OCI-LY1 (cell line): ENCODE results near the gene CASP3.
A peak's percentile ranks its signal among the peaks of the same experiment; 100 is the strongest.
"Not testable (repeated sequence)": the region's sequence is repeated elsewhere in the genome, so short reads cannot be mapped to it uniquely, and the experiment has no call there.

Experiments used
- H2AFZ ChIP-seq: fragments of 200-600 bp; sonication (generic), shearing (Covaris generic); 2 replicates; pipeline ENCODE4 v1.6.0; 2014; ENCODE audit warnings: antibody characterized with exemption, mild to moderate bottlenecking, low read length
- H3F3A ChIP-seq: fragments of 200-600 bp; sonication (generic), shearing (Covaris generic); 2 replicates; pipeline ENCODE4 v1.6.0; 2014; ENCODE audit warnings: mild to moderate bottlenecking, antibody characterized with exemption, low read length, moderate library complexity; ENCODE audit not compliant: insufficient read depth
- H3K27ac ChIP-seq: fragments of 200-600 bp; sonication (generic); 2 replicates; pipeline ENCODE4 v1.5.1; 2014; ENCODE audit warnings: low read length, mixed run types, mild to moderate bottlenecking, low read depth; ENCODE audit not compliant: poor library complexity, severe bottlenecking
- H3K27me3 ChIP-seq: fragments of 200-600 bp; sonication (generic); 2 replicates; pipeline ENCODE4 v1.6.0; 2014; ENCODE audit warnings: antibody characterized with exemption, mild to moderate bottlenecking, low read length, moderate library complexity; ENCODE audit not compliant: insufficient read depth
- H3K36me3 ChIP-seq: fragments of 200-600 bp; sonication (generic); 2 replicates; pipeline ENCODE4 v1.6.1; 2014; ENCODE audit warnings: mild to moderate bottlenecking, antibody characterized with exemption, low read length, moderate library complexity, mixed read lengths; ENCODE audit not compliant: insufficient read depth
- H3K4me1 ChIP-seq: fragments of 200-600 bp; sonication (generic); 2 replicates; pipeline ENCODE4 v1.5.1; 2014; ENCODE audit warnings: mild to moderate bottlenecking, low read length, moderate library complexity; ENCODE audit not compliant: insufficient read depth, severe bottlenecking
- H3K4me2 ChIP-seq: fragments of 200-600 bp; sonication (generic), shearing (Covaris generic); 2 replicates; pipeline ENCODE4 v1.6.1; 2014; ENCODE audit warnings: low read length
- H3K4me3 ChIP-seq: fragments of 200-600 bp; sonication (generic); 2 replicates; pipeline ENCODE4 v1.5.1; 2014; ENCODE audit warnings: low read length, low read depth, mild to moderate bottlenecking, mixed read lengths; ENCODE audit not compliant: poor library complexity, severe bottlenecking
- H3K79me2 ChIP-seq: fragments of 200-600 bp; shearing (Covaris generic); 2 replicates; pipeline ENCODE4 v1.6.1; 2016; ENCODE audit warnings: mixed run types, low read length, mixed read lengths; ENCODE audit not compliant: insufficient read depth
- H3K9ac ChIP-seq: fragments of 200-600 bp; sonication (generic), shearing (Covaris generic); 2 replicates; pipeline ENCODE4 v1.6.1; 2014; ENCODE audit warnings: mild to moderate bottlenecking, low read length, mixed read lengths
- H3K9me2 ChIP-seq: fragments of 200-600 bp; sonication (generic), shearing (Covaris generic); 2 replicates; pipeline ENCODE4 v1.6.1; 2014; ENCODE audit warnings: low read depth, mild to moderate bottlenecking, low read length, mixed read lengths
- H3K9me3 ChIP-seq: fragments of 200-600 bp; shearing (Covaris generic); 2 replicates; pipeline ENCODE4 v1.6.1; 2014; ENCODE audit warnings: low read length, mixed read lengths
- H4K20me1 ChIP-seq: fragments of 200-600 bp; sonication (generic), shearing (Covaris generic); 2 replicates; pipeline ENCODE4 v1.6.0; 2016; ENCODE audit warnings: mild to moderate bottlenecking, low read length; ENCODE audit not compliant: insufficient read depth
- CTCF ChIP-seq: fragments of 200-600 bp; sonication (generic), shearing (Covaris generic); IDR thresholded peaks from 2 replicates; pipeline ENCODE4 v1.5.1; 2017; ENCODE audit warnings: mild to moderate bottlenecking, antibody characterized with exemption, low read length, moderate library complexity, mixed read lengths
- EZH2 ChIP-seq: fragments of 200-600 bp; sonication (generic), shearing (Covaris generic); IDR thresholded peaks from 2 replicates; pipeline ENCODE4 v1.8.0; 2017; ENCODE audit warnings: borderline replicate concordance, mixed run types, mild to moderate bottlenecking, antibody characterized with exemption, low read length, moderate library complexity, mixed read lengths

Gene CASP3

GRCh38 chr4:184617600-184618196, 31.5 kb downstream of the CASP3 start:
- no peak overlapping the region for H3K4me3 ChIP-seq
- H3K9ac ChIP-seq, result no peak overlapping the region; the same call in 1 of the 2 replicates
- H3K4me2 ChIP-seq, result peak overlapping the region; percentile 53; the same call in 1 of the 2 replicates

DNA sequence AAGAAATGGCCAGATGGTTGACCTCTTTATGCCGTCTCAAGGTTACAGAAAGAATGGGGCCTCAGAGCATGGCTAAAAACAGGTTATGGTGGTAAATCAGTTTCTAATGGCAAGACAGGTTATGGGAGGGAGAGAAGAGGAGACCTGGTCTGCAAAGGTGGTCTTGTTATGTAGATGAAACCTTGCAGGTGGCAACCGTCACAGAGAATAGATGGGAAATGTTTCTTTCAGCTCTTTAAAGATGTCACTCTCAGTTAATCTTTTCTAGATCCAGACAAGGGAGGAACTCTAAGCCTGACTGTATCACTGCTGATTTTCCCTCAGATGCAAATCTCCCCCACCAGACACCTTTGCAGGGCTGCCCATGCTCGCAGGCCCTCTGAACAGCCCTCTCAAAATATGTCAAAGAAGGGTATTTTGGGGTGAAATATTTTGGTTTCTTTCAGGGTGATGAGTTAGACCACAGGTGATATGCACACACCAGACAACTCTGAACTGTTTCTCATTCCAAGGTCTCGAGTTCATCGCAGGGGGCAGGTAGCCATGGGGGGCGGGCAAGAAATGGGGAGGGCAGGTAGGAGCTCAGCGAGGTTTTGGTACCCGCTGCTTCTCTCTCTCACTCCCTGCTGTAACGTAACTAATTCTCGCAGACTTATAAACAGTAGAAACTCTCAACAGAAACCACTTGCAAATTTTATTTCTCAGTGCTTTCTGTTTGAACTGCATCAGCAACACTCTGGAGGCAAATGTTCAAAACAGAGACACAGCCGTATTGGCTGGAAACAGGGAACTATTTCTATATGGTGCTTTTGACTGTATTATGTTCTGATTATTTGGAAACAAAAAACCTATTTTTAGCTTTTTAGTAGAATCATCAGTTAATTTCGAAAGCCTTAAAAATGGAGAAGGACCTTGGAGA, 32.4 kb downstream of the CASP3 start:
- no peaks in the 10 kb centered on the region for H3F3A ChIP-seq
- H3K27ac ChIP-seq, result peak overlapping the region; percentile 82
- no peaks in the 10 kb centered on the region for H3K9me2 ChIP-seq
- H4K20me1 ChIP-seq, result no peaks in the 10 kb centered on the region
- H3K27me3 ChIP-seq, result no peaks in the 10 kb centered on the region
- H2AFZ ChIP-seq, result peak overlapping the region; percentile 31
- H3K79me2 ChIP-seq, result no peaks in the 10 kb centered on the region
- peak overlapping the region; percentile 53 for H3K4me2 ChIP-seq
- H3K4me1 ChIP-seq, result peaks cover 25% of the 10 kb centered on the region
- H3K9ac ChIP-seq, result peak overlapping the region; percentile 7; the same call in 1 of the 2 replicates
- peaks cover 10% of the 10 kb centered on the region for H3K9me3 ChIP-seq
- peak overlapping the region; percentile 16 for H3K4me3 ChIP-seq
- TF ChIP-seq EZH2 (no peak), CTCF (no peak)
- no peaks in the 10 kb centered on the region for H3K36me3 ChIP-seq

More at GRCh38 chr4:184617600-184618196, 31.5 kb downstream of the CASP3 start:
- Histone ChIP-seq H3K4me1 (peaks cover 23% of the 10 kb centered on the region), H4K20me1 (no peaks in the 10 kb centered on the region), H3K27ac (peak overlapping the region; percentile 82), H3F3A (no peaks in the 10 kb centered on the region), H2AFZ (no peak overlapping the region), H3K9me3 (peaks cover 10% of the 10 kb centered on the region), H3K27me3 (no peaks in the 10 kb centered on the region), H3K36me3 (no peaks in the 10 kb centered on the region), H3K9me2 (no peaks in the 10 kb centered on the region), H3K79me2 (no peaks in the 10 kb centered on the region)
- no peak for TF ChIP-seq CTCF
- TF ChIP-seq EZH2, result no peak

GRCh38 chr4:184616168-184616567, 33.1 kb downstream of the CASP3 start:
- not testable (repeated sequence) for H3K9me2 ChIP-seq, H3K9me3 ChIP-seq, H3K79me2 ChIP-seq, H3K4me3 ChIP-seq, H3F3A ChIP-seq, H3K27me3 ChIP-seq, H3K4me2 ChIP-seq, H4K20me1 ChIP-seq, H3K36me3 ChIP-seq
- peak overlapping the region; percentile 82 for H3K27ac ChIP-seq
- peak overlapping the region; percentile 31; the same call in 1 of the 2 replicates for H2AFZ ChIP-seq
- peaks cover 28% of the 10 kb centered on the region for H3K4me1 ChIP-seq
- peak overlapping the region; percentile 7; the same call in 1 of the 2 replicates for H3K9ac ChIP-seq
